GM19455 (cell line): Measurements from ENCODE around the gene KAT14.
"Not testable (repeated sequence)": the region's sequence is repeated elsewhere in the genome, so short reads cannot be mapped to it uniquely, and the experiment has no call there.

Experiments used
- ATAC-seq: cut with Tn5 transposase; IDR thresholded peaks from one replicate; pipeline ENCODE4 v1.9.1; 2021; ENCODE audit not compliant: unreplicated experiment

KAT14 gene, protein sequence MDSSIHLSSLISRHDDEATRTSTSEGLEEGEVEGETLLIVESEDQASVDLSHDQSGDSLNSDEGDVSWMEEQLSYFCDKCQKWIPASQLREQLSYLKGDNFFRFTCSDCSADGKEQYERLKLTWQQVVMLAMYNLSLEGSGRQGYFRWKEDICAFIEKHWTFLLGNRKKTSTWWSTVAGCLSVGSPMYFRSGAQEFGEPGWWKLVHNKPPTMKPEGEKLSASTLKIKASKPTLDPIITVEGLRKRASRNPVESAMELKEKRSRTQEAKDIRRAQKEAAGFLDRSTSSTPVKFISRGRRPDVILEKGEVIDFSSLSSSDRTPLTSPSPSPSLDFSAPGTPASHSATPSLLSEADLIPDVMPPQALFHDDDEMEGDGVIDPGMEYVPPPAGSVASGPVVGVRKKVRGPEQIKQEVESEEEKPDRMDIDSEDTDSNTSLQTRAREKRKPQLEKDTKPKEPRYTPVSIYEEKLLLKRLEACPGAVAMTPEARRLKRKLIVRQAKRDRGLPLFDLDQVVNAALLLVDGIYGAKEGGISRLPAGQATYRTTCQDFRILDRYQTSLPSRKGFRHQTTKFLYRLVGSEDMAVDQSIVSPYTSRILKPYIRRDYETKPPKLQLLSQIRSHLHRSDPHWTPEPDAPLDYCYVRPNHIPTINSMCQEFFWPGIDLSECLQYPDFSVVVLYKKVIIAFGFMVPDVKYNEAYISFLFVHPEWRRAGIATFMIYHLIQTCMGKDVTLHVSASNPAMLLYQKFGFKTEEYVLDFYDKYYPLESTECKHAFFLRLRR

DNA sequence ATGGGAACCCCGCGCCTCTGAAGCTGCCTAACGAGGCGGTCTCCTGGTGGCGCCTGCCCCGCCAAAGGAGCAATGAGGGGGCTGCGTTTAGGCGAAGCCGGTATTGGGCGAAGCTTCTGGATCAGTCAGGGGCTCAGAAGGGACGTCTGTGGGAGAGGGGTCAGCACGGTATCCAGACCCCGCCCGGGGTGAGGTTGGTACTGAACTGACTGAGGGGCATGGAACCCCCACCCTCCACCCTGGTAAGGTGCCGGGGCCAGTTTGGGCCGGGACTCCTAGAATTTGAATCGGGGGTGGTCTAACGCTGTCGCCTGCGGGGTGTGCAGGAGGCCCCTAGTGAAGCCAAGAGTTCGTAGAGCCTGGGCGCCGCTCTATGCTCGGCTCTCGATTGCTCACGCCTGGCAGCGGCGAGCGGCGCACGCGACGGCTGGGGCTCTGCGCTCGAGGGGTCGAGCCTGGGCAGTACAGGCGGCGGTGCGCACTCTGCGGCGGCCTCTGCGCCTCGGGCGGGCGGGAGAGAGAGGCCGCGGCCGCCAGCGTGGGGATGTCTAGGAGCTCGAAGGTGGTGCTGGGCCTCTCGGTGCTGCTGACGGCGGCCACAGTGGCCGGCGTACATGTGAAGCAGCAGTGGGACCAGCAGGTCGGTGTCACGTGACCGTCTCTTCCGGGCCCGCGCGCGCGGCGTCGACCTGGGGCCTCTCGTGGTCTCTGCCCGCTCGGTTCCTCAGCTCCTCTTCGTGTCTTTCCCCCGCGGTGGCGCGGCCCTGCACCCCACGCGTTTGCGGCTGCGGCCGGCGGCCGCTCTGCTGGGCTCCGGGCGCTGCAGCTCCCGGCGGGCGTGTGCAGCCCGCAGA lies at the start of gene KAT14, which contains the start of gene PET117:
KAT14 (plus strand) TSS at position 452 of the 854 bp plus-strand sequence. CDS start 4,798 bp downstream, outside the sequence.
PET117 (plus strand) TSS at position 452 of the 854 bp plus-strand sequence; CDS start at position 545, 93 bp downstream.
- peak; percentile 86 for ATAC-seq

DNA sequence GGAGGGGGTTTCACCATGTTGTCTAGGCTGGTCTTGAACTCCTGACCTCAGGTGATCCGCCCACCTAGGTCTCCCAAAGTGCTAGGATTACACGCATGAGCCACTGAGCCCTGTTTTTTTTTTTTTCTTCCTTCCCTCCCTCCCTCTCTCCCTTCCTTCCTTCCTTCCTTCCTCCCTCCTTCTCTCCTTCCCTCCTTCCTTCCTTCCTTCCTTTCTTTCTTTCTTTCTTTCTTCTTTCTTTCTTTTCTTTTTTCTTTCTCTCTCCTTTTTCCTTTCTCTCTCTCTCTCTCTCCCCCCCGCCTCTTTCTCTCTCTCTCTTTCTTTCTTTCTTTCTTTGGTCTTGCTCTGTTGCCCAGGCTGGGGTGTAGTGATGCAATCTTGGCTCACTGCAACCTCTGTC lies 49.4 kb upstream of the KAT14 start:
- ATAC-seq = not testable (repeated sequence)

DNA sequence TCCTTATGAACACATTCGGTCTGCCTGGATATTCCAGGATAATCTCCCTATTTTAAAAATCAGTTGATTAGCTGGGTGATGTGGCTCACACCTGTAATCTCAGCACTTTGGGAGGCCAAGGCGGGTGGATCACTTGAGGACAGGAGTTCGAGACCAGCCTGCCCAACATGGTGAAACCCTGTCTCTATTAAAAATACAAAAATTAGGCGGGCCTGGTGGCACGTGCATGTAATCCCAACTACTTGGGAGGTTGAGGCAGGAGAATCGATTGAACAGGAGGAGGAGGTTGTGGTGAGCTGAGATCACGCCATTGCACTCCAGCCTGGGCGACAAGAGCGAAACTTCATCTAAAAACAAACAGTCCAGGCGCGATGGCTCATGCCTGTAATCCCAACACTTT lies 48.8 kb upstream of the KAT14 start:
- ATAC-seq = not testable (repeated sequence)

DNA sequence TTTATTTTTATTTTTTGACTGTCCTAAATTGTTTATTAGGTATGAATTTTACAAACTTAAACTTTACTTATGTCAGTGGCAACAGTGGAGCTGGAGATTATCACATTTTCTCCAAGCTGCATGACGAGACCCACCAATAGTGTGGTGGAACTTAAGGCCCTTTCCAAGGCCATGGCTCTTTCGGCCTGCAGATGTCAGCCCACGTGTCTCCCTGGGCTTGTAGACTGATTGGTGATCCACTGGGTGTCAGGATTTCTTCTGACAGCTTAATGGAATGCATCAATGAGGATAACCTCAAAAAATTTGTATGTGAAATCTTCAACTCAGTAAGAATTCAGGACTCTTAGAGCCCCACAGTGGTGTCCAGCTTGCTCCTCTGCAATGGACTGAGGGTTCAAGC lies 47.6 kb upstream of the KAT14 start:
- no peak for ATAC-seq

DNA sequence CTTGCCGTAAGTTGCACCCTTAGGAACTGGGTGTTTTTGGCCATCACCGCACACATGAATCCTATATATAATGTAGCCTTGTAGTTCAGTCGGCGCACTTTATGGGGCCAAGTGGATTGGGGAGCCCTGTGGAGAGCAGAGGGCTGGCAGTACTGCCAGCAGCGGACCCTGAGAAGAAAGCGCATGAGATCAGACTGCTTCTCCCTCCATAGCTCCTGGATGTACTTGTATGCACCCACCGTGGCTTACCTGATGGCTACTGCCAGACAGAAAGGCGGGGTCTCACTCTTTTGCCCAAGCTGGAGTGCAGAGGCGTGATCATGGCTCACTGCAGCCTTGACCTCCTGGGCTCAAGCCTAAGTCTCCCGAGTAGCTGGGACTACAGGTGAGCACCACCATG lies 47.2 kb upstream of the KAT14 start:
- ATAC-seq = no peak

DNA sequence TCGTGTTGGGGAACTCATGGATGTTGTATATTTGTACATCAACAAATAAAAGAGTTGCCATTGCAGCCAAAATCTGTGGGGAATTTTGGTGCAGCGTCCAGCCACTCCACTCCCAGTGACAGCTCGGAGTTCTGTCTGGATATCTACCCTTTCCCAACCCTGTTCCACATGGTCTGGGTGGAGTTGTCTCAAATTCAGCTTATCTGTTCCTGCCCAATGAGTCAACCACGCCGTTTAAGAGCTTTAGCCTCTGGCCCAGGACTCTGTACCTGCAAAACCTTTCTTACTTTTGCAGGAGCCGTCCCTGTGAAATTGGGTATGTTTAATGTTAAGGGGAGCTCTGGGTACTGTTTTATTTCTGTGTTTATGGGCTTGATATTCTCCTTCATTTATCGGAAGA lies 46.0 kb upstream of the KAT14 start:
- ATAC-seq = no peak

DNA sequence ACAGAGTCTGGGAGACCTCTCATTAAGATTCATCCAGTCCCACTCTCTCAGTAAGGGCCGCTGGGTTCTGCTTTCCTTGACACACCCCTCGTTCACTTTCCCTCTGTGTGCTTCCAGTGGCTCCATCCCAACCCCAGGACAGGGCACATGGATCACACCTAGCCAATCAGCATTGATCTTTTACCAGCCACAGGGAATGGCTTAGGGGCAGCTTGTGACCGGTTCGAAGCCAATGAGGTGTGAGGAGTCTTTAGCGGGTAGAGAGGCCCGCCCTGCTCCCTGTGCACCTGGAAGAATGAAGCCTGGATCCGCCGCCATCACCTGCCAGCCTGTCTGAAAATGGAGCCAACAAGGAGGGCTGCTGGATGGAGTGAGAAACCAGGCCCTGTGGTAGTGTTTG lies 44.8 kb upstream of the KAT14 start:
- no peak for ATAC-seq

DNA sequence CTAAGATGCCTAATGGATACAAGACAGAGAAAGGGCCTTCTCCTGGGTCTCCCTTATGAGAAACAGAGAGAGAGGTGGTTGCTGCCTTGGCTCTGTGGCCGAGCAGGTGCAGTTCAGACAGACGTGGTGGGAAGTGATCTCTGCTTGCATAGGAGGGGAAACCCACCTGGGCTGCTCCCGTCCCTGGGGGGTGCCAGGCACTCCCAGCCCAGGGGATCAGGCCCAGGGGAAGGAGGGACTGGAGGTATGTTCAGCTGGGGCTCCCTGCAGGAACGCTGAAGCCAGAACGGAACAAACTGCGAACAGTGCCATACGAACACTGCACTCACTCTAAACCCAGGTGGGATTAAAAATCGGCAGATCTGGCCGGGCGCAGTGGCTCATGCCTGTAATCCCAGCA lies 44.3 kb upstream of the KAT14 start:
- no peak for ATAC-seq

DNA sequence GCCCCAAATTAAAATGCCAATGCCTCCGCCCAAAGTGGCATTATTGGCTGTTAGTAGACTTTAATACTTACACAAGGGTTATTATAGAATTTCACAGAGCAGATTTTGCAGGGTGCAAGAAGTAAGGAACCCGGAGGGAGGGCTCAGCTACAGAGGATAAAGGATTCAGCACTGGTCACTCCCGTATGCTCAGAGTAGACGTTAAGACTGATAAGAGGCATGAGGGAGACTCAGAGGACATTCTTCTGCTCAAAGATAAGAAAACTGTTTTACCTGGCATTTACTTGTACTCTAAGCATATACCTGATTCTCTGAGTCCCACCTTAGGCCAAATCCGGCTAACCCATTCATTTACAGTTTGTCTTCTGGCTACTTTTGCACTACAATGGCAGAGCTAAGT lies 43.5 kb upstream of the KAT14 start:
- ATAC-seq = no peak

DNA sequence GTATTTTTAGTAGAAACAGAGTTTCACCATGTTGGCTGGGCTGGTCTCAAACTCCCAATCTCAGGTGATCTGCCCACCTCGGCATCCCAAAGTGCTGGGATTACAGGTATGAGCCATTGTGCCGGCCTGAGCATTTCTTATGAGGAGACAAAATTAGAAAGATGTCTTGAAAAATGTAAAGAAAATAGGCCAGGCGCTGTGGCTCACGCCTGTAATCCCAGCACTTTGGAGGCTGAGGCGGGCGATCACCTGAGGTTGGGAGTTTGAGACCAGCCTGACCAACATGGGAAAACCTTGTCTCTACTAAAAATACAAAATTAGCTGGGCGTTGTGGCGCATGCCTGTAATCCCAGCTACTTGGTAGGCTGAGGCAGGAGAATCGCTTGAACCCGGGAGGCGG lies 37.1 kb upstream of the KAT14 start:
- not testable (repeated sequence) for ATAC-seq

DNA sequence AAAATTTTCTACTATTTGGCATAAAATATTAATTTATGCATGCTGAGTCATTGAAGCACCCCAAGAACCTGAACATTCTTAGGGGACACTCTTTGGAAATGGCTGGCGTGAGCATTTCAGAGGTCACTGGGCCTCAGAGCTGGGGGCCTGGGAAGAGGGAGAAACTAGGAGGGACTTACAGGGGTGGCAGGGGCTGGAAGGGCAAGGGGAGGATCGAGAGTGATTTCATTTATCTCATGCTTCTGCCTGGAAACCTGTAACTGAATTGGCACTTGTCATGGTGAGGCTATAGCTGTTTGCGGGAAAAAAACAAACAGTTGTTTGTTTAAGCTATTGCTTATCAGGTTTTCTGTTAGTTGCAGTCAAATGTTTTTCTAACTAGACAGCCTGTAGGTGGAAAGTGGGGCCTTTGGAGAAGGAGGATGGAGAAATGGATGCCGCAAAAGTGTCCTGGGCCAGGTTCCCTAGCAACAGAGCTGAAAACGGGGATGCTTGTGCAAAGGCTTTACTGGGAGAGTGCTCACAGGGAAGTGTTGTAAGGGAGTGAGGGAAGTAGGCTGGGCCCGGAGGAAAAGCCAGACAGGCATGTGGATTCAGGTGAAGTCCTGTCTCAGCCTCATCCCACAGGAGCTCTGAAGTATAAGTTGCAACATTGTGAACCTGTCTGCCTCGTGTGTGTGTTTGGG lies 36.4 kb upstream of the KAT14 start:
- no peak for ATAC-seq

DNA sequence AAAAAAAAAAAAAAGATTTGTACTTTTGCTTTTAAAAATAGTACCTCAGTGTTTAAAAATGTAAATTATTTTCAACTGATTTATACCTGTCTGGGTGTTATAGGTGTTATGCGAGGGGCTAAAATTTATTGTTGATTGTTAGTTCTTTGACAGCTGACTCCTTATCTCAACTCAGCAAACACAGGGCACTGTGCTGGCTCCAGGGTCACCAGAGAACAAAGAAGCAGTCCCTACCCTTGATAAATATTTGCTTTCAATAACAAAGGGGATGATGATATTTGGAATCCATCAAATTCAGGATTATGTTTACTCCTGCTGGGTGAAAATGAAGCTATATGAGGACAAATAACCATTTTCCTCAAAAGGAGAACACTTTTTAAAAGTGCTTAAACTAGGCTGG lies 34.2 kb upstream of the KAT14 start:
- no peak for ATAC-seq

DNA sequence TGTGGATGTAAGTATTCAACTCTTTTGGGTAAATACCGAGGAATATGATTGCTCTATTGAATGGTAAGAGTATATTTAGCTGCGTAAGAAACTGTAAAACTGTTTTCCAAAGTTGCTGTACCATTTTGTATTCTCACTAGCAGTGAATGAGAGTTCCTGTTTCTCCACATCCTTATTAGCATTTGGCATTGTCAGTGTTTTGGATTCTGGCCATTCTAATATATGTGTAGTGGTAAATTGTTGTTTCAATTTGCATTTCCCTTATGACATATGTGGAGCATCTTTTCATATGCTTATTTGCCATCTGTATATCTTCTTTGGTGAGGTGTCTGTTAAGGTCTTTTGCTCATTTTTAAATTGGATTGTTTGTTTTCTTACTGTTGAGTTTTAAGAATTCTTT lies 29.3 kb upstream of the KAT14 start:
- no peak for ATAC-seq

DNA sequence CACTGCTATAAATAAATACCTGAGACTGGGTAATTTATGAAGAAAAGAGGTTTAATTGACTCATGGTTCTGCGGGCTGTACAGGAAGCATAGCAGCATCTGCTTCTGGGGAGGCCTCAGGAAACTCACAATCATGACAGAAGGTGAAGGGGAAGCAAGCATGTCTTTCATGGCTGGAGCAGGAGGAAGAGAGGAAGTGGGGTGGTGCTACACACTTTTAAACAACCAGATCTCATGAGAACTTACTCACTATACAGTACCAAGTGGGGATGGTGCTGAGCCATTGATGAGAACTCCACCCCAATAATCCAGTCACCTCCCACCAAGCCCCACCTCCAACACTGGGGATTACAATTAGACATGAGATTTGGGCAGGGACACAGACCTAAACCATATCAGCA lies 9.1 kb upstream of the KAT14 start:
- not testable (repeated sequence) for ATAC-seq

DNA sequence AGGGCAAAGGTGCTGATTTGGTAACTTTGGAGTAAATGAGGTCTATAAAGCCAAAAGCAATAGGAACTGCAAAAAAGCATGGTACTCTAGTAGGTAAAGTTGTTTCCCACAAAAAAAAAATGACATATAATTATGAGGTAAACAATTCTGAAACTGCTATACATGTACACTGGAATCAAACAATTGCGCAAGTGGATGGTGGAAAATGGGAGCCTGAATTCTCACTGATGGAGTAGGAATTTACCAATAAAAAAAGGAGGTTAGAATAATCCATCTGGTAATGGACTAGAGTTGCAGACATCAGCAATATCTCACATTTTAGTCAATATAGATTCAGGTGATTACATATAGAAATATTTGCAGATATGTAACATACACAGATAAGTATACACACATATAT lies 5.0 kb upstream of the KAT14 start:
- ATAC-seq = no peak

DNA sequence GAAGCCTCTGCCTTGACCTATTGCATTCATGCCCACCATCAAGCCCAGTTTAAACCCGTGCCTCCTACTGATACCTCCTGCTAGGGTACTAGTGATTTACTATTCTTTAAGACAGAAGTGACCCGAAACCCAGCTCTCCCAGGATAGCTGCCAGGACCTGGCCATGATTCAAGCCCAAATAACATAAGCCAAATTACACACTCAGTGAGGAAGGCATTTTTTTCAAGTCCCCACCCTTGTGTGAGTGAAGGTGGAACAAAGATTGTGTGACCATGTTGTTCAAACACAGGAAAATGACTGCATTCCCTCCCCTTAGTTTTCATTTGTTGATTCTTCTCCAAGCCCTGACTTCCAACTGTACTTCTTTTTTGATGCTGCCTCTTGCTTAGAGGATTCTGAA lies 3.7 kb upstream of the KAT14 start:
- ATAC-seq = no peak

DNA sequence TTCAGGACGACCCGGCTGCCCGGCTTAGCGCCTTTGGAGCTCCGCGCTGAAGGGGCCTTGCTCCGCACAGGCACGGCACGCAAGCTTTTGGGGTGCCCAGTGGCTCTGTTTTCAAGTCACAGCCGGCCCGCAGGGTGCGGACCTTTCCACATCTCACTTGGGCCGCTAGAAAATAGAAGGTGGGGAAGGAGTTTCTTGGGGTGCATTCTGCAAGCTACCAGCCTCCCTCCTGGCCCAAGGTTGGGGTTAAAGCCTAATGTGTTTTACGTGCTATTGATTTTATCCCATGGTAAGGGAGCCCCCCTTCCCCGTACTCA lies 561 bp downstream of the KAT14 start:
- peak; percentile 44 for ATAC-seq

DNA sequence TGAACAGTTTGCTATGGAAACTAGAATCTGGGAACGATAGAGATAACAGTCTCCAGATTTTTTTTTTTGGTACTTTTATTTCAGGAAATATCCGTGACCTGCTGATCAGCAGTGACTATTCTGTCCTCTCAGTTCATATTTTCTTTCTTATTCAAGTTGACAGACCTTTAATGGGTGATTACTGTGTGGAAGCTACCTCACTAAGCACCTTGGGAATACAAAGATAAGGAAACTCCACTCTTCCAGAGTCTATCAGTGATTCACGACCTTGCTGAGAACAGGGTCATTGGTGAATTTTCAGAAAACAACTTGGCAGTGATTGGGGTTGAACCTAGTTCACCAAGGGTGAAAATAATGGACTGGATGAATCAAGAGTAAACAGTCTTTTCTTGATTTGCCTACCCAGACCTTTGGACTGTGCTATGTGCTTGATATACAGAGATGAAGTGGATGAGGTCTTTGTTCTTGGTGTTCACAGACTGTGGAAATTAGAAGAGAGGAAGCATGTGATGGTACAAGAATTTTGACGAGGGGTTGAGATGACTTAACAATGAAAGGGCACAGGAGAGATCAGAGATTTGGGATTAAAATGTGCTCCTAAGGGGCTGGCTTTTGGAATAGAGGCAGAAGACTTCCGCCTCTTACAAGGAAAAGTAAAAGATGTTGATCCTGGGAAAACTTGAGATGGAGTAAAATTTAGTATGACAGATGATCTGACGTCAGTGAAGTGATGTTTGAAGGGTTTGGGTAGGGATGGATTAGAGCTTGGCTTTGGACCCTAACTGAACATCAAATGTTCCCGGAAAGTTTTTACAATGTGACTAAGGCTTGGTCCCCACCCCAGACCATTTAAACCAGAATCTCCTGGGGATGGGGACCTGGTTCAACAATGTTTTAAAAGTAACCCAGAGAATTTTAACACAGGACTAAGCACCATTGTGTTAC lies 1.2 kb downstream of the KAT14 start:
- no peak for ATAC-seq

DNA sequence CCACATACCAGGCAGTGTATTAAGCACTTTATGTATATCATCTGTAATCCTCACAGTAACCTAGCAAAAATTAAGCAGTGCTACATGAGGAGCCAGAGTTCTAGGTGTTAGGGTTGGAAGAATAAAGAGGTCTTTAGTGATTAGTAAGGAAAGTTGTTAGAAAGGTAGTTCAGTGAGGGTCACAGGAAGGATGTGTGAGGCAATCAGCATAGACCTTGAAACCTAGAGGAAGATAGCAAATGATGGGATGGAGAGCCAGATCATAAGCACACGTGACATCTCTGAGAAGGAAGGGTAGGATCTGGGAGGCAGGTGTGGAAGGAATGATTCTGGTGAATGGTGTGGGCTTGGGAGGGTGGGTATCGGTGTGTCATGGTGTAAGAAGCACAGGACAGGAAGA lies 2.2 kb downstream of the KAT14 start:
- ATAC-seq = no peak
